Measurements from ENCODE around the gene ITGAD.

The ITGAD gene

DNA sequence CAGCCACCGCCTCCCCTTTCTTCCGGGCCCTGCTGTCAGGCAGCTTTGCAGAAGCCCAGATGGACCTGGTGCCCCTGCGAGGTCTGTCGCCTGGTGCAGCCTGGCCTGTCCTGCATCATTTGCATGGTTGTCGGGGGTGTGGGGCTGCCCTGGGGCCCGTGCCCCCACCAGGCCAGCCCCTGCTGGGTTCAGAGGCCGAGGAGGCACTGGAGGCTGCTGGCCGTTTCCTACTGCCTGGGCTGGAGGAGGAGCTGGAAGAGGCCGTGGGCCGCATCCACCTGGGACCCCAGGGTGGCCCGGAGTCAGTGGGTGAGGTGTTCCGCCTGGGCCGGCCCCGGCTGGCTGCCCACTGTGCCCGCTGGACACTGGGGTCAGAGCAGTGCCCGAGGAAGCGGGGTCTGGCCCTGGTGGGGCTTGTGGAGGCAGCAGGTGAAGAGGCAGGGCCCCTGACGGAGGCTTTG lies 73.3 kb downstream of the ITGAD start:
- FAIRE-seq: no peak
- DNase-seq (ENCODE audit: insufficient read length): no peak
- no peak for TF ChIP-seq POLR2A (IDR thresholded peaks at IDR 0.05; ENCODE audit: low read depth, low read length)
- no peak for TF ChIP-seq POLR2AphosphoS5 (IDR thresholded peaks at IDR 0.05; ENCODE audit: low read depth, low read length)
- TF ChIP-seq TAF1 (IDR thresholded peaks at IDR 0.05; ENCODE audit: borderline replicate concordance, low read depth, low read length): no peak

DNA sequence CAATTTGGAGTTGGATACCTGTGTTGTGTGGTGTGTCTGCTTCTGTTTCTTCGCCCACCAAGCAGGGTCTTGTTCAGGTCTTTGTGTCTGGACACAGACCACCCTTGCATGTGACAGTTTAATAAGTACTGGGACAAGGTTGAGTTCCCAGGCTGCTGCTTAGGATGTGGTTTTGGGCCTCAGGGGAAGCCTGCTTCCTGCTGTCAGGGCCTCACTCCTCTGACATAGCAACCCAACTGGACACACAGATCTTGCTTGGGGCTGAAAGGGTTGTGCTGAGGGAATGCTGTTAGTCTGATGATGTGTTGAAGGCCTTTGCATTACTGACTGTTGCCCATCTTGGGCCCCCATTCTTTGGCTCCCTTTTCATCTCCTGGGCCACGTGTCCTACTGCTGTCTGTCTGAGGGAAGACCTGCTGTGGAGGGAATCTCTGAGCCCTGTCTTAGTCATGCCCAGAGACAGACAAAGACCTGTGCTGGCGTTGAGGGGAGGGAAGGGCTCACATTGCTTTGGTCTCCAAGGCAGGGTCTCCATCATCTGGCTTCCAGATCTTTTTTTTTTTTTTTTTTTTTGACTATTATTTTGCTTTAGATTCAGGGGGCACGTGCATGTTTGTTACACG lies 74.1 kb downstream of the ITGAD start:
- FAIRE-seq (no peak), DNase-seq (ENCODE audit: insufficient read length) (no peak)
- TF ChIP-seq POLR2AphosphoS5 (IDR thresholded peaks at IDR 0.05; ENCODE audit: low read depth, low read length): no peak
- no peak; the same call in 1 of the 2 replicates for TF ChIP-seq POLR2A (IDR thresholded peaks at IDR 0.05; ENCODE audit: low read depth, low read length)
- TF ChIP-seq TAF1 (IDR thresholded peaks at IDR 0.05; ENCODE audit: borderline replicate concordance, low read depth, low read length): no peak

GRCh38 chr16:31467858-31468257 lies 74.7 kb downstream of the ITGAD start:
- FAIRE-seq (no peak), DNase-seq (ENCODE audit: insufficient read length) (no peak)
- TF ChIP-seq POLR2AphosphoS5 (IDR thresholded peaks at IDR 0.05; ENCODE audit: low read depth, low read length) (no peak), TAF1 (IDR thresholded peaks at IDR 0.05; ENCODE audit: borderline replicate concordance, low read depth, low read length) (no peak), POLR2A (IDR thresholded peaks at IDR 0.05; ENCODE audit: low read depth, low read length) (no peak)

DNA sequence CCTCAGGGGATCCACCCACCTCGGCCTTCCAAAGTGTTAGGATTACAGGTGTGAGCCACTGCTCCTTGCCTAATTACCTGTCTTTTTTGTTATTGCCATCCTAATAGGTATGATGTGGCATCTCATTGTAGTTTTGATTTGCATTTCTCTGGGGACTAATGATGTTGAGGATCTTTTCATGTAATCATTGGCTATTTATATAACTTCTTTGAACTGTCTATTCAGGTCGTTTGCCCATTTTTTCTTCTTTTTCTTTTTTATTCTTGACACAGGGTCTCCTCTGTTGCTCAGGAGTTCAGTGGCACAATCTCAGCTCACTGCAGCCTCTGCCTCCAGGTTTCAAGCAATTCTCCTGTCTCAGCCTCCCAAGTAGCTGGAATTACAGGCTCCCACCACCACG lies 77.5 kb downstream of the ITGAD start:
- TF ChIP-seq POLR2AphosphoS5 (IDR thresholded peaks at IDR 0.05; ENCODE audit: low read depth, low read length) (no peak), POLR2A (IDR thresholded peaks at IDR 0.05; ENCODE audit: low read depth, low read length) (no peak), TAF1 (IDR thresholded peaks at IDR 0.05; ENCODE audit: borderline replicate concordance, low read depth, low read length) (no peak)
- no peak for FAIRE-seq
- DNase-seq (ENCODE audit: insufficient read length): no peak

DNA sequence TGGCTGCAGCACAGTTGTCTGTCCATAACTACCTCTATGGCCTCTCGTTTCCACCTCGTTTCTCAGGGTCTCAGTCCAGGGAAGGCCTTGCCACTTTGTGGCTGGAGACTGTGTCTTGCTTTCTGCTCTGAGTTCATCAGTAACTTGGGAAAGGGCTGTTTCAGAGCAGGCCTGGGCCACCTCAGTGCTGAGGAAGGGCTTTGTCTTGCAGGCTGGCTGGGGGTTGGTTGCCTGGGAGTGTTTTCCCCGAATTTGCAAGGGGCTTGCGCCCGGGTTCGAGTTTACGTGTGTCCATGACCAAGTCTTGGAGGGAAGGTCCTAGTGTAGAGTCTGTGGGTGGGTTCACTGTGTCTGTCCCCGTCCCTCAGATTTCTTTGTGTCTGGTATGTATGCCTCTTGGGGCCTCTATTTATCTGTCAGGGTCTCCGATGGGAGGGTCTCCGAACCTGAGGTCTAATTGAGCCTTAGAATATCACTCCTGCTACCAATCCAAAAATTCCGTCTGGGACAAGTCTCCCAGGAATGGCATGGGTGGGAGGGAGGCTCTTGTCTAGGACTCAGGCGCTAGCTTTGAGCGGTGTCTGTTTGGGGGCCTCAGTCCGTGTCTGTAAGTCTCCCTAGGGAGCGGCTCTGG lies 78.2 kb downstream of the ITGAD start:
- DNase-seq (ENCODE audit: insufficient read length) (no peak), FAIRE-seq (no peak)
- no peak for TF ChIP-seq POLR2A (IDR thresholded peaks at IDR 0.05; ENCODE audit: low read depth, low read length)
- TF ChIP-seq POLR2AphosphoS5 (IDR thresholded peaks at IDR 0.05; ENCODE audit: low read depth, low read length): no peak
- TF ChIP-seq TAF1 (IDR thresholded peaks at IDR 0.05; ENCODE audit: borderline replicate concordance, low read depth, low read length): no peak

DNA sequence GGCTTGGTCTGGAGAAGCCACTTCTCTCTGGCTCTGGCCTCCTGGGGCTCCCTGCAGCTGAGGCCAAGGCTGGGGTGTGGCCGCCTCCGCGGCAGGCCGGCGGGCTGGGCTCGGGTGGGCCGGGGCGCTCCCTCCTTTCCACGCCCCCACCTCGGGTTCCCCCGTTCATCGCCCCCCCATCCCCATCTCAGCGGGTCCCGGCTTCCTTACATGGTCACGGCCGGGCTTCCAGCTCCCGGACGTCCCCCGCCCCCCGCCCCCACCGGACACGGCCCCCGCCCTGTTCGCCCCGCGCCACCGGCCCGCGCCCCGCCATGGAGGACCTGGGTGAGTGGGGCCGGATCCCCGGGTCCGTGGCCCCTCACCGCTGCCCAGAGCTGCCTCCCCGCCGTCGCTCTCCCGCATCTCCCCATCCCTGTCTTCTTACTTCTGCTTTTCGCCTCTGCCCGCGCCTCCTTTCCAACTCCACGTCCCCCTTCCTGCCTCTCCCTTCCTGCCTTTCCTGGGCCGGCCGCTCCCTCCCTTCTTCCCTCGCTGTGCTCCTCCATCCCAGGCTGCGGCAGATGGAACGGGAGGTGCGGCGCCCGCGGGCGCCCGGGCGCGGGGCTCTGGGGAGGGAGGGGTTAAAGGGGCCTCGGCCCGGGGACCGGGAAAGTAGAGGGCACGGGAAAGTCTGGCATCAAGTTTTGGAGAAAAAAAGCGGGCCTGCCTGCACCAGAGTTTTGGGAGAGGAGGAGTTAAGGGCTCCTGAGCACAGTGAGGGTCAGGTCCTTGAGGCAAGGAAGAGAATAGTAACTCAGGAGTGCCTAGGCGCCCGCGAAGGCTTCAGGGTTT lies 79.0 kb downstream of the ITGAD start, which contains the start of gene TGFB1I1:
Gene TGFB1I1, plus strand, starts transcription at position 278 of the 834 bp plus-strand sequence. Its CDS starts 37 bp downstream, at position 315.
- DNase-seq (ENCODE audit: insufficient read length) (no peak), FAIRE-seq (no peak)
- TF ChIP-seq TAF1 (IDR thresholded peaks at IDR 0.05; ENCODE audit: borderline replicate concordance, low read depth, low read length): no peak
- no peak for TF ChIP-seq POLR2A (IDR thresholded peaks at IDR 0.05; ENCODE audit: low read depth, low read length)
- TF ChIP-seq POLR2AphosphoS5 (IDR thresholded peaks at IDR 0.05; ENCODE audit: low read depth, low read length): no peak

DNA sequence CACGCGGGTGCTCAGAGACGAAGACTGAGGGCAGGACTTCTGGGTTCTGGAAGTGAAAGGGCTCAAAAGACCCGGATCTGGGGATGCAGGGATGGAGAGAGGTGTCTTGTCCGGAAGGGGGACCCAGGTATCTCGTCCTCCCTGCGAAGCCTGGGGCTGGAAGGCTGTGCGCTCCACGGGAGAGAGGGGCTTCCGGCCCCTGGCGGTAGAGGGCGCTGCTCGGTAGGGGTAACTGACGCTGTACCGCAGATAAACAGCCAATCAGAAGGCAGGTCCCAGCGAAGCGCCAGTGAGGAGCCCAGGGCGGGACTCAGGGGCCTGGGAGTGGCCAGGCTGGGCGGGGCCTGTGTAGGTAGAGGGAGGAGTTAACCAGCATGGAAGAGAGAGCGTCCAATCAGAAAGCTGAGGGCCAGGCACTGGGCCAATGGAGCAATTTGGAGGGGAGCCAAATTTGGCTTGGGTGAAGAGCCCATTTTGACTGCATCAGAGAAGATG lies 79.6 kb downstream of the ITGAD start:
- no peak for DNase-seq (ENCODE audit: insufficient read length)
- FAIRE-seq: no peak
- no peak for TF ChIP-seq TAF1 (IDR thresholded peaks at IDR 0.05; ENCODE audit: borderline replicate concordance, low read depth, low read length)
- TF ChIP-seq POLR2AphosphoS5 (IDR thresholded peaks at IDR 0.05; ENCODE audit: low read depth, low read length): no peak

GRCh38 chr16:31473264-31473984 lies 80.3 kb downstream of the ITGAD start:
- DNase-seq (ENCODE audit: insufficient read length): no peak
- TF ChIP-seq POLR2AphosphoS5 (IDR thresholded peaks at IDR 0.05; ENCODE audit: low read depth, low read length) (no peak), TAF1 (IDR thresholded peaks at IDR 0.05; ENCODE audit: borderline replicate concordance, low read depth, low read length) (no peak), POLR2A (IDR thresholded peaks at IDR 0.05; ENCODE audit: low read depth, low read length) (no peak)
- FAIRE-seq: no peak

- DNase-seq (ENCODE audit: insufficient read length) (no peak), FAIRE-seq (no peak)
- TF ChIP-seq TAF1 (IDR thresholded peaks at IDR 0.05; ENCODE audit: borderline replicate concordance, low read depth, low read length) (no peak), POLR2A (IDR thresholded peaks at IDR 0.05; ENCODE audit: low read depth, low read length) (no peak), POLR2AphosphoS5 (IDR thresholded peaks at IDR 0.05; ENCODE audit: low read depth, low read length) (no peak)
Observed at GRCh38 chr16:31474173-31474714, 81.1 kb downstream of the ITGAD start.

DNA sequence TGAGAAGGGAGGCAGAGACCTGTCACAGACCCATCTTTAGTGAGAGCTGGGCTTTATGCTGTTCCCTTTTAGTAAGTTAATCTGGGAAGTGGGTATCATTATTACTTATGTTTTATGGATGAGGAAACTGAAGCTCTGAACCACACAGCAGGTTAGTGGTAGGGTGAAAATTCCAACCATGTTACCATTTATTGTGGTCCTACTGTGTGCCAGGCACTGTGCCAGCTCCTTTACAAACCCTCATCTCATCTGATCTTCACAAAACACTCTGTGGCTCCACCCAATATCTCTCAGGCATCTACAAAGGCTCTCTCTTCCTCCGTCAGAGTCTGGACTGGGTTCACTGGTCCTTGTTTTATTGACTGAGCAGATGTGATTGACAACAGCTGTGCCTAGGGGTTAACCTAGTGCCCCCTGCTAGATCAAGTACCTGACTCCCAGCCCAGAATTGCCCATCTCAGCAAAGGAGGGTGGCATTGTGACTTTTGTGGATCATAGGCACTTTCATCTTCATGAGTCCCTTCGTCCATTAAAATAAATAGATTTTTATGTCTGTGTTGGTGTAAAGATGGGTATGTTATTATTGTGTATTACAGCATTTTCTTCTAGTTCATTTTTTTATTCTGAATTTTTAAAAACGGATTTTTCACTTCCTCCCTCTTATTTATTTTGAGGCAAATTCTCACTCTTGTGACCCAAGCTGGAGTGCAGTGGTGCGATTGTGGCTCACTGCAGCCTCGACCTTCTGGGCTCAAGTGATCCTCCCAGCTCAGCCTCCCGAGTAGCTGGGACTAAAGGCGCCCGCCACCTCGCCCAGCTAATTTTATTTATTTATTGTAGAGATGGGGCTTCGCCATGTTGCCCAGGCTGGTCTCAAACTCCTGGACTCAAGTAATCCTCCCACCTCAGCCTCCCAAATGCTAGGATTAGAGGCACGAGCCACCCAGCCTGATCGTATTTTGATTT lies 81.9 kb downstream of the ITGAD start:
- DNase-seq (ENCODE audit: insufficient read length) (no peak), FAIRE-seq (no peak)
- TF ChIP-seq POLR2A (IDR thresholded peaks at IDR 0.05; ENCODE audit: low read depth, low read length) (no peak), POLR2AphosphoS5 (IDR thresholded peaks at IDR 0.05; ENCODE audit: low read depth, low read length) (no peak), TAF1 (IDR thresholded peaks at IDR 0.05; ENCODE audit: borderline replicate concordance, low read depth, low read length) (no peak)

All from GM12892 (cell line).